ENCODE measurements around the gene ERI3.

GRCh38 chr1:44366371-44366975 lies 11.4 kb upstream of the ERI3 start:
- TF ChIP-seq ZZZ3 (IDR thresholded peaks at IDR 0.05): no peak
- no peak for TF ChIP-seq THAP12 (CRISPR knock-in tag; IDR thresholded peaks at IDR 0.05)
- TF ChIP-seq, protein P1, sequence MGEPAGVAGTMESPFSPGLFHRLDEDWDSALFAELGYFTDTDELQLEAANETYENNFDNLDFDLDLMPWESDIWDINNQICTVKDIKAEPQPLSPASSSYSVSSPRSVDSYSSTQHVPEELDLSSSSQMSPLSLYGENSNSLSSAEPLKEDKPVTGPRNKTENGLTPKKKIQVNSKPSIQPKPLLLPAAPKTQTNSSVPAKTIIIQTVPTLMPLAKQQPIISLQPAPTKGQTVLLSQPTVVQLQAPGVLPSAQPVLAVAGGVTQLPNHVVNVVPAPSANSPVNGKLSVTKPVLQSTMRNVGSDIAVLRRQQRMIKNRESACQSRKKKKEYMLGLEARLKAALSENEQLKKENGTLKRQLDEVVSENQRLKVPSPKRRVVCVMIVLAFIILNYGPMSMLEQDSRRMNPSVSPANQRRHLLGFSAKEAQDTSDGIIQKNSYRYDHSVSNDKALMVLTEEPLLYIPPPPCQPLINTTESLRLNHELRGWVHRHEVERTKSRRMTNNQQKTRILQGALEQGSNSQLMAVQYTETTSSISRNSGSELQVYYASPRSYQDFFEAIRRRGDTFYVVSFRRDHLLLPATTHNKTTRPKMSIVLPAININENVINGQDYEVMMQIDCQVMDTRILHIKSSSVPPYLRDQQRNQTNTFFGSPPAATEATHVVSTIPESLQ (CRISPR knock-in tag; IDR thresholded peaks at IDR 0.05): no peak
- no peak for TF ChIP-seq ZNF24 (IDR thresholded peaks at IDR 0.05)
- no peak for TF ChIP-seq POLR2AphosphoS5 (IDR thresholded peaks at IDR 0.05; ENCODE audit: control insufficient read depth, insufficient read depth, low read depth, low read length)
- TF ChIP-seq CTCF (IDR thresholded peaks at IDR 0.05 in 2 of 3, conservative IDR thresholded peaks at IDR 0.05 in 1 of 3; ENCODE audit: insufficient read depth in 2 of 3, low read depth in 1 of 3, low read length in 3 of 3): no peak
